ENCODE results near the gene PAFAH2. TPM values are rescaled to one million over a fixed set of nuclear protein-coding genes. Genes with fewer than 3 reads are reported as not detected.
"Not testable (repeated sequence)": the region's sequence is repeated elsewhere in the genome, so short reads cannot be mapped to it uniquely, and the experiment has no call there.

PAFAH2 gene
- total RNA-seq, 1 experiment from 2014 or later: 11.1 TPM

- Histone ChIP-seq H3K27me3 (ENCODE audit: control insufficient read depth, insufficient read depth, low read length) (no peaks in the 10 kb centered on the region), H3K4me3 (ENCODE audit: insufficient read depth, low read depth, low read length) (no peak overlapping the region), H3K36me3 (replicated peaks; ENCODE audit: control insufficient read depth, insufficient read depth, low read length) (peaks cover 2% of the 10 kb centered on the region)
- DNase-seq: no peak
Observed at GRCh38 chr1:25990251-25990650, 7.6 kb downstream of the PAFAH2 start.

- H3K27me3 ChIP-seq (ENCODE audit: control insufficient read depth, insufficient read depth, low read length): no peaks in the 10 kb centered on the region
- DNase-seq: no peak
- H3K36me3 ChIP-seq (replicated peaks; ENCODE audit: control insufficient read depth, insufficient read depth, low read length): peaks cover 2% of the 10 kb centered on the region
- no peak overlapping the region for H3K4me3 ChIP-seq (ENCODE audit: insufficient read depth, low read depth, low read length)
Observed at GRCh38 chr1:25989440-25990234, 8.2 kb downstream of the PAFAH2 start.

GRCh38 chr1:25987951-25988350 is 9.9 kb downstream of the PAFAH2 start:
- Histone ChIP-seq H3K4me3 (ENCODE audit: insufficient read depth, low read depth, low read length) (no peak overlapping the region), H3K27me3 (ENCODE audit: control insufficient read depth, insufficient read depth, low read length) (no peaks in the 10 kb centered on the region), H3K36me3 (replicated peaks; ENCODE audit: control insufficient read depth, insufficient read depth, low read length) (peaks cover 9% of the 10 kb centered on the region)
- no peak for DNase-seq

- not testable (repeated sequence) for DNase-seq; H3K4me3 ChIP-seq (ENCODE audit: insufficient read depth, low read depth, low read length); H3K27me3 ChIP-seq (ENCODE audit: control insufficient read depth, insufficient read depth, low read length)
- H3K36me3 ChIP-seq (replicated peaks; ENCODE audit: control insufficient read depth, insufficient read depth, low read length): peaks cover 18% of the 10 kb centered on the region
Observed at GRCh38 chr1:25986773-25987172, 11.1 kb downstream of the PAFAH2 start.

- no peak overlapping the region for H3K4me3 ChIP-seq (ENCODE audit: insufficient read depth, low read depth, low read length)
- no peaks in the 10 kb centered on the region for H3K27me3 ChIP-seq (ENCODE audit: control insufficient read depth, insufficient read depth, low read length)
- H3K36me3 ChIP-seq (replicated peaks; ENCODE audit: control insufficient read depth, insufficient read depth, low read length): peaks cover 20% of the 10 kb centered on the region
- DNase-seq: no peak
Observed at GRCh38 chr1:25985670-25986069, 12.2 kb downstream of the PAFAH2 start.

- no peak overlapping the region for H3K4me3 ChIP-seq (ENCODE audit: insufficient read depth, low read depth, low read length)
- no peak for DNase-seq
- no peaks in the 10 kb centered on the region for H3K27me3 ChIP-seq (ENCODE audit: control insufficient read depth, insufficient read depth, low read length)
- peaks cover 20% of the 10 kb centered on the region for H3K36me3 ChIP-seq (replicated peaks; ENCODE audit: control insufficient read depth, insufficient read depth, low read length)
Observed at GRCh38 chr1:25985171-25985570, 12.7 kb downstream of the PAFAH2 start.

GRCh38 chr1:25979210-25979609 is 18.7 kb downstream of the PAFAH2 start:
- no peaks in the 10 kb centered on the region for H3K27me3 ChIP-seq (ENCODE audit: control insufficient read depth, insufficient read depth, low read length)
- H3K4me3 ChIP-seq (ENCODE audit: insufficient read depth, low read depth, low read length): no peak overlapping the region
- DNase-seq: no peak
- peaks cover 17% of the 10 kb centered on the region for H3K36me3 ChIP-seq (replicated peaks; ENCODE audit: control insufficient read depth, insufficient read depth, low read length)

- Histone ChIP-seq H3K36me3 (replicated peaks; ENCODE audit: control insufficient read depth, insufficient read depth, low read length) (peaks cover 11% of the 10 kb centered on the region), H3K27me3 (ENCODE audit: control insufficient read depth, insufficient read depth, low read length) (no peaks in the 10 kb centered on the region), H3K4me3 (ENCODE audit: insufficient read depth, low read depth, low read length) (no peak overlapping the region)
- DNase-seq: no peak
Observed at GRCh38 chr1:25978403-25978802, 19.5 kb downstream of the PAFAH2 start.

GRCh38 chr1:25977801-25978200 is 20.1 kb downstream of the PAFAH2 start:
- H3K4me3 ChIP-seq (ENCODE audit: insufficient read depth, low read depth, low read length): no peak overlapping the region
- peaks cover 10% of the 10 kb centered on the region for H3K36me3 ChIP-seq (replicated peaks; ENCODE audit: control insufficient read depth, insufficient read depth, low read length)
- no peak for DNase-seq
- H3K27me3 ChIP-seq (ENCODE audit: control insufficient read depth, insufficient read depth, low read length): no peaks in the 10 kb centered on the region

GRCh38 chr1:25973610-25974321 is 24.1 kb downstream of the PAFAH2 start:
- Histone ChIP-seq H3K27me3 (ENCODE audit: control insufficient read depth, insufficient read depth, low read length) (no peaks in the 10 kb centered on the region), H3K36me3 (replicated peaks; ENCODE audit: control insufficient read depth, insufficient read depth, low read length) (peaks cover 4% of the 10 kb centered on the region), H3K4me3 (ENCODE audit: insufficient read depth, low read depth, low read length) (no peak overlapping the region)
- no peak for DNase-seq

GRCh38 chr1:25971811-25972180 is 26.1 kb downstream of the PAFAH2 start:
- DNase-seq: no peak
- Histone ChIP-seq H3K4me3 (ENCODE audit: insufficient read depth, low read depth, low read length) (no peak overlapping the region), H3K36me3 (replicated peaks; ENCODE audit: control insufficient read depth, insufficient read depth, low read length) (peaks cover 9% of the 10 kb centered on the region), H3K27me3 (ENCODE audit: control insufficient read depth, insufficient read depth, low read length) (no peaks in the 10 kb centered on the region)

GRCh38 chr1:25971066-25971810 is 26.6 kb downstream of the PAFAH2 start:
- Histone ChIP-seq H3K4me3 (ENCODE audit: insufficient read depth, low read depth, low read length) (no peak overlapping the region), H3K36me3 (replicated peaks; ENCODE audit: control insufficient read depth, insufficient read depth, low read length) (peaks cover 9% of the 10 kb centered on the region), H3K27me3 (ENCODE audit: control insufficient read depth, insufficient read depth, low read length) (no peaks in the 10 kb centered on the region)
- peak; percentile 55 for DNase-seq

GRCh38 chr1:25967308-25967707 is 30.6 kb downstream of the PAFAH2 start:
- Histone ChIP-seq H3K27me3 (ENCODE audit: control insufficient read depth, insufficient read depth, low read length) (no peaks in the 10 kb centered on the region), H3K4me3 (ENCODE audit: insufficient read depth, low read depth, low read length) (no peak overlapping the region), H3K36me3 (replicated peaks; ENCODE audit: control insufficient read depth, insufficient read depth, low read length) (peaks cover 6% of the 10 kb centered on the region)
- no peak for DNase-seq

GRCh38 chr1:25959611-25960010 is 38.3 kb downstream of the PAFAH2 start:
- Histone ChIP-seq H3K27me3 (ENCODE audit: control insufficient read depth, insufficient read depth, low read length) (no peaks in the 10 kb centered on the region), H3K36me3 (replicated peaks; ENCODE audit: control insufficient read depth, insufficient read depth, low read length) (peaks cover 5% of the 10 kb centered on the region), H3K4me3 (ENCODE audit: insufficient read depth, low read depth, low read length) (no peak overlapping the region)
- DNase-seq: no peak

- Histone ChIP-seq H3K36me3 (replicated peaks; ENCODE audit: control insufficient read depth, insufficient read depth, low read length) (peaks cover 5% of the 10 kb centered on the region), H3K4me3 (ENCODE audit: insufficient read depth, low read depth, low read length) (no peak overlapping the region), H3K27me3 (ENCODE audit: control insufficient read depth, insufficient read depth, low read length) (no peaks in the 10 kb centered on the region)
- no peak for DNase-seq
Observed at GRCh38 chr1:25958465-25958864, 39.4 kb downstream of the PAFAH2 start.

All from H7 (cell line).